ENCODE data around the gene EEF2K.
"Not testable (repeated sequence)": the region's sequence is repeated elsewhere in the genome, so short reads cannot be mapped to it uniquely, and the experiment has no call there.

Gene EEF2K

GRCh38 chr16:22291860-22292318 lies 85.8 kb downstream of the EEF2K start:
- no peak for DNase-seq (ENCODE audit: extremely low read depth in 1 of 2, low read depth in 1 of 2)

- no peak for DNase-seq (ENCODE audit: extremely low read depth in 1 of 2, low read depth in 1 of 2)
These were observed 86.2 kb downstream of the EEF2K start for GRCh38 chr16:22292320-22292719.

GRCh38 chr16:22293137-22294106 lies 87.3 kb downstream of the EEF2K start:
- DNase-seq (ENCODE audit: extremely low read depth in 1 of 2, low read depth in 1 of 2) = no peak

GRCh38 chr16:22296225-22297113 lies 90.4 kb downstream of the EEF2K start:
- DNase-seq (ENCODE audit: extremely low read depth in 1 of 2, low read depth in 1 of 2) = no peak

- DNase-seq (ENCODE audit: extremely low read depth in 1 of 2, low read depth in 1 of 2) = peak; percentile 97 to 99
These were observed 91.2 kb downstream of the EEF2K start, which contains the start of gene POLR3E for GRCh38 chr16:22297114-22297870. POLR3E (plus strand) TSS chr16:22297409; CDS start chr16:22302969, 5,560 bp downstream.

- peak; percentile 41 to 63 for DNase-seq (ENCODE audit: extremely low read depth in 1 of 2, low read depth in 1 of 2)
These were observed 92.0 kb downstream of the EEF2K start for GRCh38 chr16:22297871-22298733.

- no peak for DNase-seq (ENCODE audit: extremely low read depth in 1 of 2, low read depth in 1 of 2)
These were observed 93.0 kb downstream of the EEF2K start for GRCh38 chr16:22299036-22299435.

- DNase-seq (ENCODE audit: extremely low read depth in 1 of 2, low read depth in 1 of 2) = peak in 1 of 2 donors; percentile 7
These were observed 94.5 kb downstream of the EEF2K start for GRCh38 chr16:22300427-22301071.

GRCh38 chr16:22301423-22301822 lies 95.3 kb downstream of the EEF2K start:
- DNase-seq (ENCODE audit: extremely low read depth in 1 of 2, low read depth in 1 of 2) = not testable (repeated sequence)

GRCh38 chr16:22302776-22303363 lies 96.8 kb downstream of the EEF2K start:
- DNase-seq (ENCODE audit: extremely low read depth in 1 of 2, low read depth in 1 of 2) = no peak

GRCh38 chr16:22304411-22304810 lies 98.3 kb downstream of the EEF2K start:
- no peak for DNase-seq (ENCODE audit: extremely low read depth in 1 of 2, low read depth in 1 of 2)

GRCh38 chr16:22306788-22307187 lies 100.7 kb downstream of the EEF2K start:
- no peak for DNase-seq (ENCODE audit: extremely low read depth in 1 of 2, low read depth in 1 of 2)

GRCh38 chr16:22307838-22308237 lies 101.8 kb downstream of the EEF2K start:
- DNase-seq (ENCODE audit: extremely low read depth in 1 of 2, low read depth in 1 of 2) = no peak

- DNase-seq (ENCODE audit: extremely low read depth in 1 of 2, low read depth in 1 of 2) = no peak
These were observed 102.9 kb downstream of the EEF2K start for GRCh38 chr16:22308824-22309520.

GRCh38 chr16:22311520-22311919 lies 105.4 kb downstream of the EEF2K start:
- no peak for DNase-seq (ENCODE audit: extremely low read depth in 1 of 2, low read depth in 1 of 2)

- no peak for DNase-seq (ENCODE audit: extremely low read depth in 1 of 2, low read depth in 1 of 2)
These were observed 107.1 kb downstream of the EEF2K start for GRCh38 chr16:22312897-22313781.

GRCh38 chr16:22313876-22314470 lies 107.9 kb downstream of the EEF2K start:
- DNase-seq (ENCODE audit: extremely low read depth in 1 of 2, low read depth in 1 of 2) = no peak
